LHCN-M2 (cell line): Measurements from ENCODE around the gene PRKCE. TPM values are rescaled to one million over a fixed set of nuclear protein-coding genes. Genes with fewer than 3 reads are reported as not detected.

Source experiments
- total RNA-seq: library from RNA; depleted of rRNA; stranded (reverse); fragments of >200 nt; gene quantifications from 2 replicates; pipeline ENCODE4 v1.2.3, GENCODE V29; 2014; rRNA removed

PRKCE gene
- total RNA-seq, 1 experiment from 2014 or later = 6.0 TPM

Other genes starting within 250 kb of the PRKCE start
- gene SRBD1, start 40.4 kb upstream of the PRKCE start, total RNA-seq = 19.0 and 22.7 TPM in 2 replicates